Choroid plexus epithelial cell (primary cell): ENCODE measurements around the gene SPRING1.
A peak's percentile ranks its signal among the peaks of the same experiment; 100 is the strongest.

Source experiments
- DNase-seq: peaks from one replicate; pipeline ENCODE4 v3.0.0-alpha.2; 2010; ENCODE audit warnings: low read depth
- H3K4me3 ChIP-seq: 2 replicates; pipeline ENCODE4 v1.5.1; 2011; ENCODE audit warnings: low read depth, mild to moderate bottlenecking, control low read depth, low read length, moderate library complexity
- CTCF ChIP-seq: conservative IDR thresholded peaks from 2 replicates; pipeline ENCODE4 v1.5.1; 2011; ENCODE audit warnings: low read depth, mild to moderate bottlenecking, control low read depth, inconsistent platforms, low read length, moderate library complexity

Gene SPRING1

GRCh38 chr12:116717466-116718437 lies 20.1 kb downstream of the SPRING1 start:
- peak; percentile 65 for DNase-seq
- no peak for TF ChIP-seq CTCF
- peak overlapping the region; percentile 36 for H3K4me3 ChIP-seq

GRCh38 chr12:116714175-116714574 lies 23.7 kb downstream of the SPRING1 start:
- no peak for TF ChIP-seq CTCF
- DNase-seq = no peak
- H3K4me3 ChIP-seq = no peak overlapping the region

GRCh38 chr12:116713527-116713926 lies 24.3 kb downstream of the SPRING1 start:
- no peak for TF ChIP-seq CTCF
- H3K4me3 ChIP-seq = no peak overlapping the region
- peak; percentile 33 for DNase-seq

- no peak for TF ChIP-seq CTCF
- no peak overlapping the region for H3K4me3 ChIP-seq
- no peak for DNase-seq
These were observed 25.2 kb downstream of the SPRING1 start for GRCh38 chr12:116712458-116713303.

- no peak for TF ChIP-seq CTCF
- H3K4me3 ChIP-seq = no peak overlapping the region
- DNase-seq = no peak
These were observed 27.3 kb downstream of the SPRING1 start for GRCh38 chr12:116710370-116711150.

GRCh38 chr12:116709768-116710167 lies 28.1 kb downstream of the SPRING1 start:
- no peak for DNase-seq
- H3K4me3 ChIP-seq = no peak overlapping the region
- no peak for TF ChIP-seq CTCF
